HepG2 (cell line): Measurements from ENCODE around the gene PKNOX2. TPM values are rescaled to one million over a fixed set of nuclear protein-coding genes. Genes with fewer than 3 reads are reported as not detected.

Experiments
- ATAC-seq: fragments of 200-7000 bp; cut with Tn5 transposase; 3 replicates; pipeline ENCODE4 v1.9.1; 2020; ENCODE audit warnings: mild to moderate bottlenecking, moderate library complexity
- BruUV-seq: library from RNA; stranded (reverse); fragments of 400-500 nt; replicated peaks from 2 replicates; lab custom pipeline; 2021; lab: Mats Ljungman, UMichigan
- CTCF ChIA-PET: fragments of 300-600 bp; formaldehyde crosslinking; extraction: SDS; loops from one replicate; lab custom pipeline; 2021; ENCODE audit warnings: low total read pairs, inconsistent platforms, low intra/inter-chr PET ratio; lab: Yijun Ruan, JAX
- POLR2A ChIA-PET: fragments of 350-600 bp; sonication (Branson Sonifier 250); formaldehyde crosslinking; loops from one replicate; lab custom pipeline; 2020; ENCODE audit warnings: antibody characterized with exemption, inconsistent platforms; lab: Yijun Ruan, JAX
- DNase-seq: peaks from one replicate; pipeline ENCODE4 v3.0.0-alpha.2; 2015; ENCODE audit warnings: low spot score
- FAIRE-seq: peaks from 3 replicates; lab custom pipeline; 2011; peaks lifted over from hg19 to GRCh38; lab: Jason Lieb, UNC
- H2AFZ ChIP-seq: one replicate; pipeline ENCODE4 v1.6.1; 2011; ENCODE audit warnings: low read length, inconsistent platforms
- H3K27ac ChIP-seq: fragments of 300-600 bp; 3 replicates; pipeline ENCODE4 v1.8.0; 2011; ENCODE audit warnings: mixed run types, mild to moderate bottlenecking, mixed read lengths, low read length, inconsistent platforms; ENCODE audit not compliant: insufficient read depth; ENCODE audit errors: extremely low read length
- H3K27me3 ChIP-seq, 2 experiments: fragments of 200-600 bp in 1 of 2; 2 replicates in 1 of 2; 3 replicates in 1 of 2; pipeline versions ENCODE4 v1.6.0 to v1.8.0; 2011; ENCODE audit warnings: low read length in 2 of 2, mild to moderate bottlenecking in 2 of 2, moderate library complexity in 2 of 2, inconsistent platforms in 1 of 2; ENCODE audit not compliant: insufficient read depth in 2 of 2, control insufficient read depth in 1 of 2
- H3K36me3 ChIP-seq, 2 experiments: fragments of 200-600 bp in 1 of 2; replicated peaks in 1 of 2; 2 replicates in 1 of 2; 3 replicates in 1 of 2; pipeline versions ENCODE4 v1.5.1 to v1.8.0; 2011; ENCODE audit warnings: low read length in 2 of 2, inconsistent platforms in 1 of 2; ENCODE audit not compliant: insufficient read depth in 2 of 2, control insufficient read depth in 1 of 2
- H3K4me1 ChIP-seq: 2 replicates; pipeline ENCODE4 v1.5.1; 2012; ENCODE audit warnings: low read length, inconsistent platforms; ENCODE audit not compliant: insufficient read depth
- H3K4me2 ChIP-seq: 2 replicates; pipeline ENCODE4 v1.6.0; 2011; ENCODE audit warnings: low read depth, low read length, inconsistent platforms
- H3K4me3 ChIP-seq, 3 experiments: fragments of 200-600 bp in 1 of 3; sonication (generic), shearing (Covaris generic) in 1 of 3; replicated peaks in 1 of 3; 2 replicates each; pipeline ENCODE4 v1.5.1; 2011 to 2016; ENCODE audit warnings: low read length in 3 of 3, inconsistent platforms in 2 of 3, low read depth in 2 of 3, mild to moderate bottlenecking in 2 of 3, control low read depth in 1 of 3, mixed read lengths in 1 of 3; ENCODE audit not compliant: insufficient read depth in 1 of 3
- H3K79me2 ChIP-seq: one replicate; pipeline ENCODE4 v1.6.1; 2011; ENCODE audit warnings: low read length, inconsistent platforms; ENCODE audit not compliant: insufficient read depth
- H3K9ac ChIP-seq: 2 replicates; pipeline ENCODE4 v1.6.0; 2011; ENCODE audit warnings: mild to moderate bottlenecking, low read depth, low read length, inconsistent platforms; ENCODE audit not compliant: insufficient read depth
- H3K9me3 ChIP-seq: 2 replicates; pipeline ENCODE4 v1.5.1; 2012; ENCODE audit warnings: mild to moderate bottlenecking, low read length
- H4K20me1 ChIP-seq: 2 replicates; pipeline ENCODE4 v1.6.0; 2011; ENCODE audit warnings: inconsistent platforms, mild to moderate bottlenecking, low read length, moderate library complexity; ENCODE audit not compliant: insufficient read depth
- ARNT2 ChIP-seq: sonication (generic); formaldehyde crosslinking; IDR thresholded peaks from 2 replicates; pipeline ENCODE4 v1.8.0; 2022; ENCODE audit warnings: mild to moderate bottlenecking, low read depth, missing genetic modification reagents, moderate library complexity
- ETV6 ChIP-seq: sonication (generic); formaldehyde crosslinking; conservative IDR thresholded peaks from 2 replicates; pipeline ENCODE4 v1.4.0; 2020; ENCODE audit warnings: missing genetic modification reagents
- GPN1 ChIP-seq: sonication (generic); formaldehyde crosslinking; IDR thresholded peaks from 2 replicates; pipeline ENCODE4 v1.5.1; 2020; ENCODE audit warnings: missing genetic modification reagents, borderline replicate concordance
- NAIF1 ChIP-seq: sonication (generic); formaldehyde crosslinking; IDR thresholded peaks from 2 replicates; pipeline ENCODE4 v1.5.0; 2020; ENCODE audit warnings: mild to moderate bottlenecking, missing genetic modification reagents, borderline replicate concordance
- PAF1 ChIP-seq: IDR thresholded peaks from 2 replicates; pipeline ENCODE4 v1.6.1; 2016; ENCODE audit warnings: missing genetic modification reagents, missing compliant biosample characterization
- RXRB ChIP-seq: IDR thresholded peaks from 2 replicates; pipeline ENCODE4 v1.6.1; 2016; ENCODE audit warnings: borderline replicate concordance, missing genetic modification reagents, missing compliant biosample characterization
- SMARCC2 ChIP-seq: fragments of 450-650 bp; IDR thresholded peaks from 2 replicates; pipeline ENCODE4 v1.6.1; 2017; ENCODE audit warnings: antibody characterized with exemption, mild to moderate bottlenecking
- SP4 ChIP-seq: sonication (generic); formaldehyde crosslinking; IDR thresholded peaks from 2 replicates; pipeline ENCODE4 v1.8.1; 2023; ENCODE audit warnings: mild to moderate bottlenecking, missing genetic modification reagents
- STAT6 ChIP-seq: sonication (generic); formaldehyde crosslinking; IDR thresholded peaks from 2 replicates; pipeline ENCODE4 v1.4.0; 2020; ENCODE audit warnings: missing genetic modification reagents, mild to moderate bottlenecking, borderline replicate concordance
- ZNF281 ChIP-seq: sonication (generic); formaldehyde crosslinking; IDR thresholded peaks from 2 replicates; pipeline ENCODE4 v1.4.0; 2020; ENCODE audit warnings: missing genetic modification reagents, borderline replicate concordance
- WGBS: methylation state at CpG from one replicate; pipeline ENCODE4 v1.1.6; 2017; ENCODE audit warnings: low lambda C conversion rate; 5-methylcytosine and 5-hydroxymethylcytosine counted together
- in situ Hi-C: cut with HindIII; loops from 2 replicates; pipeline ENCODE4 v1.10.0; 2017; ENCODE audit warnings: low pct_unique_long_range_greater_than_20kb; ENCODE audit not compliant: extremely low pct_ligation_motif_present
- intact Hi-C: fragments of 100-400 bp; cut with micrococcal nuclease; formaldehyde crosslinking; loops from one replicate; pipeline ENCODE4 v1.10.0; 2022; ENCODE audit not compliant: unreplicated experiment
- polyA plus RNA-seq, 8 experiments: library from polyadenylated mRNA; depleted of rRNA in 3 of 8; stranded (reverse) in 7 of 8; unstranded in 1 of 8; fragments of >200 nt; fragmentation: Illumina TruSeq in 4 of 8; extraction: Trizol in 4 of 8; gene quantifications; 2 replicates each; pipeline versions ENCODE4 v1.2.1 to v1.2.3, GENCODE V29; 2011 to 2016; ENCODE audit warnings: low read depth in 4 of 8, missing spikeins in 1 of 8, mixed read lengths in 1 of 8; ENCODE audit not compliant: insufficient read depth in 1 of 8
- total RNA-seq, 5 experiments: library from RNA; depleted of rRNA; stranded (reverse); fragments of >200 nt; fragmentation: Illumina TruSeq; extraction: Trizol; gene quantifications; 2 replicates each; pipeline ENCODE4 v1.2.3, GENCODE V29; 2016; ENCODE audit warnings: low read depth in 1 of 5

The PKNOX2 gene
- total and polyA plus RNA-seq, 2 of the 13 experiments (the other 11 are each of a cell fraction or from before 2014, with no cell fraction given) = not detected

- CTCF ChIA-PET = no interaction called here
- ATAC-seq = no peak
- Histone ChIP-seq H4K20me1 (no peaks in the 10 kb centered on the region), H3K4me3 (no peak overlapping the region), H3K9me3 (no peaks in the 10 kb centered on the region), H3K9ac (no peak overlapping the region), H3K4me1 (no peaks in the 10 kb centered on the region), H2AFZ (no peak overlapping the region), H3K36me3 (no peaks in the 10 kb centered on the region), H3K27ac (no peak overlapping the region), H3K4me2 (no peak overlapping the region), H3K79me2 (no peaks in the 10 kb centered on the region), H3K27me3 (peaks cover 2 to 34% of the 10 kb centered on the region in 2 experiments; a peak in 3 of 5 replicates)
- POLR2A ChIA-PET = no interaction called here
- FAIRE-seq = no peak
- in situ Hi-C loops = no loop called here
- no peak for DNase-seq
- 0% methylated on average over 3 of the region's 3 CpGs for WGBS
- no TSS peak for BruUV-seq
- intact Hi-C loops = no loop called here
- no peak for TF ChIP-seq GPN1 (CRISPR knock-in tag)
- TF ChIP-seq RXRB = no peak
- TF ChIP-seq ZNF281 (CRISPR knock-in tag) = no peak
- TF ChIP-seq SP4 = no peak
- TF ChIP-seq NAIF1 (CRISPR knock-in tag) = no peak
- no peak for TF ChIP-seq ARNT2 (CRISPR knock-in tag)
- no peak for TF ChIP-seq SMARCC2
- no peak for TF ChIP-seq ETV6 (CRISPR knock-in tag)
- TF ChIP-seq PAF1 (CRISPR knock-in tag) = no peak
- no peak for TF ChIP-seq STAT6
These were observed 136.8 kb downstream of the PKNOX2 start for GRCh38 chr11:125301346-125301745.
